Smooth muscle cell (in vitro differentiated cells): ENCODE data around the gene HOXA11. TPM values are rescaled to one million over a fixed set of nuclear protein-coding genes. Genes with fewer than 3 reads are reported as not detected.
A peak's percentile ranks its signal among the peaks of the same experiment; 100 is the strongest.

Experiments
- DNase-seq: peaks from one replicate; lab custom pipeline; 2025; ENCODE audit not compliant: unreplicated experiment; lab: John Stamatoyannopoulos, UW
- H2AFZ ChIP-seq: fragments of 200-600 bp; sonication (generic); 2 replicates; pipeline ENCODE4 v1.6.0; 2016; ENCODE audit warnings: antibody characterized with exemption, low read depth, mild to moderate bottlenecking
- H3F3A ChIP-seq: fragments of 200-600 bp; sonication (generic); 2 replicates; pipeline ENCODE4 v1.6.0; 2017; ENCODE audit warnings: antibody characterized with exemption, low read depth
- H3K27ac ChIP-seq: fragments of 200-600 bp; sonication (generic); 2 replicates; pipeline ENCODE4 v1.5.1; 2016; ENCODE audit warnings: low read depth, mild to moderate bottlenecking
- H3K27me3 ChIP-seq: fragments of 200-600 bp; sonication (generic); 2 replicates; pipeline ENCODE4 v1.6.1; 2016; ENCODE audit warnings: low read depth, mild to moderate bottlenecking
- H3K36me3 ChIP-seq: fragments of 200-600 bp; sonication (generic); 2 replicates; pipeline ENCODE4 v1.5.1; 2016; ENCODE audit warnings: low read depth
- H3K4me1 ChIP-seq: fragments of 200-600 bp; sonication (generic); 2 replicates; pipeline ENCODE4 v1.5.1; 2016; ENCODE audit warnings: low read depth
- H3K4me2 ChIP-seq: fragments of 200-600 bp; sonication (generic); 2 replicates; pipeline ENCODE4 v1.6.0; 2016; ENCODE audit warnings: mild to moderate bottlenecking
- H3K4me3 ChIP-seq: fragments of 200-600 bp; sonication (generic); 2 replicates; pipeline ENCODE4 v1.5.1; 2016; ENCODE audit warnings: mild to moderate bottlenecking
- H3K79me2 ChIP-seq: fragments of 200-600 bp; sonication (generic); 2 replicates; pipeline ENCODE4 v1.6.0; 2016; ENCODE audit warnings: low read depth, mild to moderate bottlenecking
- H3K9ac ChIP-seq: fragments of 200-600 bp; sonication (generic); 2 replicates; pipeline ENCODE4 v1.6.0; 2016; ENCODE audit warnings: low read depth
- H3K9me3 ChIP-seq: fragments of 200-600 bp; sonication (generic); replicated peaks from 2 replicates; pipeline ENCODE4 v1.5.1; 2016; ENCODE audit warnings: low read depth
- H4K20me1 ChIP-seq: fragments of 200-600 bp; sonication (generic); 2 replicates; pipeline ENCODE4 v1.6.0; 2016; ENCODE audit warnings: low read depth
- WGBS: methylation state at CpG from one replicate; pipeline ENCODE4 v1.1.7; 2016; ENCODE audit warnings: low lambda C conversion rate; 5-methylcytosine and 5-hydroxymethylcytosine counted together
- polyA plus RNA-seq: library from polyadenylated mRNA; unstranded; fragments of >200 nt; fragmentation: Nextera tagmentation; extraction: Ambion mirVana; gene quantifications from 2 replicates; pipeline ENCODE4 v1.2.1, GENCODE V29; 2016
- total RNA-seq: library from RNA; depleted of rRNA; stranded (reverse); fragments of >200 nt; gene quantifications from 2 replicates; pipeline ENCODE4 v1.2.3, GENCODE V29; 2014
- TF ChIP-seq, protein P1 (sequence below): fragments of 200-600 bp; sonication (generic); IDR thresholded peaks from 2 replicates; pipeline ENCODE4 v1.5.1; 2017; ENCODE audit warnings: borderline replicate concordance, mild to moderate bottlenecking, antibody characterized with exemption; ENCODE audit not compliant: insufficient read depth, poor library complexity, severe bottlenecking

HOXA11 gene
- total and polyA plus RNA-seq, 2 experiments from 2014 or later: 20.3 to 27.7 TPM

- H2AFZ ChIP-seq: peak overlapping the region; percentile 44
- no peaks in the 10 kb centered on the region for H3K36me3 ChIP-seq
- no peak for DNase-seq
- no peaks in the 10 kb centered on the region for H3K4me1 ChIP-seq
- H3K4me2 ChIP-seq: peak overlapping the region; percentile 89
- TF ChIP-seq, protein P1, sequence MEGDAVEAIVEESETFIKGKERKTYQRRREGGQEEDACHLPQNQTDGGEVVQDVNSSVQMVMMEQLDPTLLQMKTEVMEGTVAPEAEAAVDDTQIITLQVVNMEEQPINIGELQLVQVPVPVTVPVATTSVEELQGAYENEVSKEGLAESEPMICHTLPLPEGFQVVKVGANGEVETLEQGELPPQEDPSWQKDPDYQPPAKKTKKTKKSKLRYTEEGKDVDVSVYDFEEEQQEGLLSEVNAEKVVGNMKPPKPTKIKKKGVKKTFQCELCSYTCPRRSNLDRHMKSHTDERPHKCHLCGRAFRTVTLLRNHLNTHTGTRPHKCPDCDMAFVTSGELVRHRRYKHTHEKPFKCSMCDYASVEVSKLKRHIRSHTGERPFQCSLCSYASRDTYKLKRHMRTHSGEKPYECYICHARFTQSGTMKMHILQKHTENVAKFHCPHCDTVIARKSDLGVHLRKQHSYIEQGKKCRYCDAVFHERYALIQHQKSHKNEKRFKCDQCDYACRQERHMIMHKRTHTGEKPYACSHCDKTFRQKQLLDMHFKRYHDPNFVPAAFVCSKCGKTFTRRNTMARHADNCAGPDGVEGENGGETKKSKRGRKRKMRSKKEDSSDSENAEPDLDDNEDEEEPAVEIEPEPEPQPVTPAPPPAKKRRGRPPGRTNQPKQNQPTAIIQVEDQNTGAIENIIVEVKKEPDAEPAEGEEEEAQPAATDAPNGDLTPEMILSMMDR: no peak
- H3K27ac ChIP-seq: no peak overlapping the region
- 14% methylated on average over 18 of the region's 18 CpGs for WGBS
- H4K20me1 ChIP-seq: peaks cover 45% of the 10 kb centered on the region
- H3K79me2 ChIP-seq: peaks cover 87% of the 10 kb centered on the region
- peaks cover 13% of the 10 kb centered on the region for H3F3A ChIP-seq
- H3K4me3 ChIP-seq: peak overlapping the region; percentile 67
- H3K27me3 ChIP-seq: no peaks in the 10 kb centered on the region
- peak overlapping the region; percentile 52 for H3K9ac ChIP-seq
- no peaks in the 10 kb centered on the region for H3K9me3 ChIP-seq
Measured at GRCh38 chr7:27197137-27198042, 12.4 kb upstream of the HOXA11 start.

DNA sequence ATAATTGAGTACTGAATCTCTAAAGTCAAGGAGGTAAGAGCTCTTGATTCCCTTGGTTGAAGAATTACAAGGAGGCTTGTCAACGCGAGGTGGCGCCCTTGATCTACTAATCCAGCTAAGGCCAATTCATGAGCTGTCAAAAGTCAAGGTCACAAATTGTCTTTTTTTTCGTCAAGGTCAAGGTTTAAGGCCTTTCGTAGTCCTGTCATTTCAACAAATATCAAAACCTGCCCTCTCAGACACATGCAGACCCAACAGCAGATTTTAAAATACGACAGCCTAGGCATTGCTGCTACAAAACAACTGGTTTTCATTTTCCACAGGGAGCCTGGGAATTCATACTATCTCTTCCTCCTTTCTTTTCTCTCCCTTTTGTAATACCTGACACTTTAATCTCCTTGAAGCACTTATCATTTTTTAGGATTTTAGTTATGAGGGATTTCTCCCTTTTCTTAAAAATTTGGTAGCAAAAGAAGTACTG, 11.3 kb upstream of the HOXA11 start:
- Histone ChIP-seq H3F3A (peaks cover 8% of the 10 kb centered on the region), H3K4me2 (peak overlapping the region; percentile 89), H3K27ac (no peak overlapping the region), H3K9me3 (no peaks in the 10 kb centered on the region), H3K4me3 (peak overlapping the region; percentile 67), H3K9ac (no peak overlapping the region), H4K20me1 (peaks cover 45% of the 10 kb centered on the region), H3K27me3 (no peaks in the 10 kb centered on the region), H2AFZ (no peak overlapping the region), H3K79me2 (peaks cover 87% of the 10 kb centered on the region), H3K4me1 (no peaks in the 10 kb centered on the region), H3K36me3 (no peaks in the 10 kb centered on the region)
- no peak for DNase-seq
- WGBS: 2% methylated on average over 6 of the region's 6 CpGs
- TF ChIP-seq, protein P1: peak; percentile 88

- H4K20me1 ChIP-seq: peaks cover 45% of the 10 kb centered on the region
- no peaks in the 10 kb centered on the region for H3K36me3 ChIP-seq
- H3F3A ChIP-seq: peaks cover 5% of the 10 kb centered on the region
- H3K79me2 ChIP-seq: peaks cover 96% of the 10 kb centered on the region
- H3K9me3 ChIP-seq: no peaks in the 10 kb centered on the region
- peak overlapping the region; percentile 87 for H3K27ac ChIP-seq
- peak overlapping the region; percentile 66 for H3K9ac ChIP-seq
- 40% methylated on average over 9 of the region's 9 CpGs for WGBS
- no peaks in the 10 kb centered on the region for H3K27me3 ChIP-seq
- DNase-seq: no peak
- no peaks in the 10 kb centered on the region for H3K4me1 ChIP-seq
- peak overlapping the region; percentile 2 for H2AFZ ChIP-seq
- peak overlapping the region; percentile 67 for H3K4me3 ChIP-seq
- TF ChIP-seq, protein P1: no peak
- peak overlapping the region; percentile 89 for H3K4me2 ChIP-seq
Measured at GRCh38 chr7:27194686-27195379, 9.8 kb upstream of the HOXA11 start.
